Progenitor cell of endocrine pancreas (in vitro differentiated cells): ENCODE results near the gene ARNT2. TPM values are rescaled to one million over a fixed set of nuclear protein-coding genes. Genes with fewer than 3 reads are reported as not detected.
A peak's percentile ranks its signal among the peaks of the same experiment; 100 is the strongest.

Experiments
- DNase-seq: peaks from one replicate; pipeline ENCODE4 v3.0.0; 2021; ENCODE audit warnings: low spot score; ENCODE audit not compliant: unreplicated experiment
- H3K27ac Mint-ChIP-seq: 2 replicates; pipeline ENCODE4 v1.8.0; 2021; ENCODE audit warnings: mild to moderate bottlenecking, moderate library complexity, mixed read lengths
- H3K27me3 Mint-ChIP-seq: 2 replicates; pipeline ENCODE4 v1.8.0; 2021; ENCODE audit warnings: mixed read lengths
- H3K36me3 Mint-ChIP-seq: 2 replicates; pipeline ENCODE4 v1.8.0; 2022; ENCODE audit warnings: mixed read lengths; ENCODE audit not compliant: insufficient read depth
- H3K4me1 Mint-ChIP-seq: 2 replicates; pipeline ENCODE4 v1.8.0; 2021; ENCODE audit warnings: low read depth, mixed read lengths
- H3K4me3 Mint-ChIP-seq: 2 replicates; pipeline ENCODE4 v1.8.0; 2021; ENCODE audit warnings: low read depth, mild to moderate bottlenecking, moderate library complexity, mixed read lengths
- H3K9me3 Mint-ChIP-seq: 2 replicates; pipeline ENCODE4 v1.8.0; 2021; ENCODE audit warnings: low read depth, mixed read lengths
- total RNA-seq: library from RNA; stranded (reverse); gene quantifications from 2 replicates; pipeline ENCODE4 v1.2.1, GENCODE V29; 2021
- TF ChIP-seq, protein P1 (sequence below): fragments of 200-600 bp; sonication (generic); IDR thresholded peaks from one replicate; pipeline ENCODE4 v1.5.0; 2021; ENCODE audit warnings: antibody characterized with exemption, mild to moderate bottlenecking; ENCODE audit not compliant: unreplicated experiment

Gene ARNT2
- total RNA-seq, 1 donor from 2014 or later = 37.3 TPM

DNA sequence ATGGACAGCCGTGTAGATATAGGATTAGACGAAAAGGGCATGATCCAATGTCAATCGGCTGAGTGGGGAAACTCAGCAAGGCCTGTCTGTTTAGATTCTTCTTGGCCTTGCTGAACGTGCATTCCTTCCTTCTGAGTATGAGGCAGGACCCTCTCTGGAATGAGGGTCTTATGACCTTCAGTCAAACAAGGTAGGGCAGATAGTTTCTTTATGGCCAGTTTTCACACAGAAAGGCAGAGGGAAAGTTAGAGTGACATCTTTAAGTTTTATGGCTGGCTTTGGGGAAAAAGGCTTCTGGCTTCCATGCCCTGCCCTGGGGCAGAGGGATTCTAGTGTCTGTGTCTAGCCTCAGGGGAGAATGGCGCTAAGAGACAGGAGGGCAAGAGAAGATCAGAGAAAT is 29.7 kb downstream of the ARNT2 start:
- Mint-ChIP-seq H3K36me3 (no peaks in the 10 kb centered on the region), H3K9me3 (no peaks in the 10 kb centered on the region), H3K27me3 (no peaks in the 10 kb centered on the region), H3K4me3 (no peak overlapping the region), H3K4me1 (peaks cover 4% of the 10 kb centered on the region), H3K27ac (no peak overlapping the region)
- no peak for DNase-seq
- TF ChIP-seq, protein P1, sequence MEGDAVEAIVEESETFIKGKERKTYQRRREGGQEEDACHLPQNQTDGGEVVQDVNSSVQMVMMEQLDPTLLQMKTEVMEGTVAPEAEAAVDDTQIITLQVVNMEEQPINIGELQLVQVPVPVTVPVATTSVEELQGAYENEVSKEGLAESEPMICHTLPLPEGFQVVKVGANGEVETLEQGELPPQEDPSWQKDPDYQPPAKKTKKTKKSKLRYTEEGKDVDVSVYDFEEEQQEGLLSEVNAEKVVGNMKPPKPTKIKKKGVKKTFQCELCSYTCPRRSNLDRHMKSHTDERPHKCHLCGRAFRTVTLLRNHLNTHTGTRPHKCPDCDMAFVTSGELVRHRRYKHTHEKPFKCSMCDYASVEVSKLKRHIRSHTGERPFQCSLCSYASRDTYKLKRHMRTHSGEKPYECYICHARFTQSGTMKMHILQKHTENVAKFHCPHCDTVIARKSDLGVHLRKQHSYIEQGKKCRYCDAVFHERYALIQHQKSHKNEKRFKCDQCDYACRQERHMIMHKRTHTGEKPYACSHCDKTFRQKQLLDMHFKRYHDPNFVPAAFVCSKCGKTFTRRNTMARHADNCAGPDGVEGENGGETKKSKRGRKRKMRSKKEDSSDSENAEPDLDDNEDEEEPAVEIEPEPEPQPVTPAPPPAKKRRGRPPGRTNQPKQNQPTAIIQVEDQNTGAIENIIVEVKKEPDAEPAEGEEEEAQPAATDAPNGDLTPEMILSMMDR = no peak

DNA sequence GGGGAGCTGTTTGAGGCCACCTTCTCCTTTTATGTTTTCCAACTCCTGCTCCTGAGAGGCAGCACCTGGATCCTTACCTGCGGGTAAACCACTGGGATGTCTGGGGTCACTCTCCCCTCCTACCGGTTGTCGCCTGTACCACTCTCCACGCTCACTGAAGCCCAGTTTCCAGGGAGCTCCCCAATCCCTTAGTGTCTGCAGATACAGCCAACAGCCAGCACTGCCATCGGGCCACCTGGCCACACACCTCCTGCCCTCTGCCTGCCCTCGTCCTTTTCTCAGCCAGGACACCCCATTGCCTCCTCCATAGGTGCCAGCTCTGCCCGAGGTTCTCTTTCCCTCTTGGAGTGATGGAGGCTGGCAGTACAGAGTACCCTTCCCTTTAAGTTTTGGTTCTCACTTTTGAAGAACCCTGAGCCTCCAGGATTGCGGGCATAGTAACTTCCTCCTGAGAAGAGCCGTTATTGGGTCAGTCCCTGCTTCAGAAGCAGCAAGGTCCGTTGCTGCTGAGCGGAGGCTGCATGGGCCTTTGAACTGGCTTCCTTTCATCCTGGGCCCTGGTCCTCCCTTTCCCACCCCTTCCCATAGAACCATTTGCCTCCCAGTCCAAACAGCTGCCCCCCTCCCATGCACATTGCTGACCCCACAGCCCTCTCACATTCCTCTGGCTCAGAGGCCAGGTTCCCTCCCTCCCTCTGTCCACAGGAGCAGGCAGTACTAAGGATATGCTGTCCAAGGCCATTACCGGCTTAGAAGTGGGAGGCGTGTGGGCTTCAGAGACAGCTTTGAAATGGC is 30.9 kb downstream of the ARNT2 start:
- Mint-ChIP-seq H3K9me3 (no peaks in the 10 kb centered on the region), H3K27ac (no peak overlapping the region), H3K4me3 (no peak overlapping the region), H3K36me3 (no peaks in the 10 kb centered on the region), H3K27me3 (no peaks in the 10 kb centered on the region), H3K4me1 (peaks cover 4% of the 10 kb centered on the region)
- DNase-seq = no peak
- TF ChIP-seq, protein P1 = no peak

DNA sequence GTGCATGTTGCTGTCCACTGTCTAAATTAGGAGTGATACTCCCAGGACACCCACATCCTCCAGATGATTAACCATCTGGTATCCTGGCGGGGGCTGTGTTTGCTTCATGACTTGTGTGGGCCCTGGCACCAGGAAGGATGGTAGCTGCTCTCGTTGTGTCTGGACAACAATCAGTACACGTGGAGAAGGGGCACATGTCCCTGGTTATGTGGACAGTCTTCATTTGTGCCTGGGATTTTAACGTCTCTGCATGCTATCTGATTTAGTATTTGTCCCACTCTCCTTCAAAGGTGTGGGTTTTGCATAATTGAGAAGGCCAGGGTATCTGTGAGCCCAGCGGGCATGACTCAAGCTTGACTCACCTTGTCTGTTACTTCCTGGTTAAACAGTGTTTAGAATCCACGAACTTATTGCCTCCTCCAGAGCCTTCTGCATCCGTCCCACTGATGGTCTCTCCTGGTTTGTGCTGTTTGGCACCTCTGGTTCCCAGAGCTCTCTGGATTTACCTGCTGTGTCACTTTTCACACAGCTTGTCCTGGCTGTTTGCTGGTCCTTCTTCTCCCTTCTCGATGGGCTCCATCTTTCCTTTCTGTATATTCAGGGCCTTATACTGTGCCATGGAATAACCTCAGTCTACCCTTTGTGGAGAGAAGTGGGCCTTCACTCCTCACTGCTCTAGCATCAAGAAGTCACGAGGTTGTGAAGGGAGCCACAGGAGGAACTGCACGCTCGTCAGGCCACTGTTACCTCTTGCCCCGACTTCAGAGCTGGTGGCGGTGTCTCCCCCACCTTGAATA is 32.5 kb downstream of the ARNT2 start:
- Mint-ChIP-seq H3K9me3 (no peaks in the 10 kb centered on the region), H3K4me3 (no peak overlapping the region), H3K4me1 (peaks cover 6% of the 10 kb centered on the region), H3K27ac (no peak overlapping the region), H3K27me3 (no peaks in the 10 kb centered on the region), H3K36me3 (no peaks in the 10 kb centered on the region)
- TF ChIP-seq, protein P1 = no peak
- DNase-seq = no peak

DNA sequence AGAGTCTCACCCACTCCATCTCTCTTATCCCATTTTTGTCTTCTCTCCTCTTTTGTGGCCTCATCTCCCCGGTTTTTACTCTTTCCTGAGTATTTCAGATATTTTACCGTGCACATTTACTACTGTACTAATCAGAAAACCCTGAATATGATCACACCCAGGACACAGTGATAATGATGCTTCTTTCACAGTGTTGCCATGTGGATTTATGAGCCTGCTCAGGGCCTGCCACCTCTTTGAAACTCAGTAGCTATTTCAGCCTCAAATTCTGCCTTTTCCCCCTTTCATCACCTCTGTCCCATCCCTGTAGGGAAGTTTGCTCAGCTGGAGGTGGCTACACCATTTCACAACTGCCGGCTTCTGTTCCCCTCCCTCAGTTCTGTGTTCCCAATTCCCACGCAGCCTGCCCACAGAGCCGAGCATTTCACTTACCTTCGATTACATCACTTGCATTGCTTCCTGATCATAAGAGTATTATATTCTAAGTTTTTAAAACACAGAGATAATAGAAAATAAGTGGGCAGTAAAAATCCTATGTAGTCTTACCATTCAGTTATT is 33.2 kb downstream of the ARNT2 start:
- H3K4me3 Mint-ChIP-seq = no peak overlapping the region

DNA sequence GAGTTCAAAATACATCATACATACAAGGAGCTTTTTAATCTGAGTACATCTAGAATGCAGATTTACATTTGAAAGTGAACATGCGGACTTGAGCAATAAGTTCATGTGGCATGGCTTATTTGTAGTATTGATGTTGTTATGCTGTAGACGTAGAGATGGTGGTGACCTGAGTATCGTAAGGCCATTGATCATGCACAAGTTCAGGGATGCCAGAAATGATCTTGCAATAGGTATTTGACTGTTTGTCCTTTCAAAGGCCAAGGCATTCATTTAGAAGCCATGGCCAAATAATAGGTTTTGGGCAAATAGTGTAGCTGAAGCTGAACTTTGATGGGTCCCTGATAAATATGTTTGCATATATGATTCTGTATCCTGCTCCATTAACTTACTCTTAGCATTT is 35.0 kb downstream of the ARNT2 start:
- Mint-ChIP-seq H3K36me3 (no peaks in the 10 kb centered on the region), H3K9me3 (no peaks in the 10 kb centered on the region), H3K27ac (no peak overlapping the region), H3K27me3 (no peaks in the 10 kb centered on the region), H3K4me1 (peaks cover 6% of the 10 kb centered on the region), H3K4me3 (no peak overlapping the region)
- TF ChIP-seq, protein P1 = no peak
- DNase-seq = no peak

More for the DNA sequence above, 33.2 kb downstream of the ARNT2 start:
- Mint-ChIP-seq H3K36me3 (no peaks in the 10 kb centered on the region), H3K27me3 (no peaks in the 10 kb centered on the region), H3K4me1 (peaks cover 6% of the 10 kb centered on the region), H3K27ac (peak overlapping the region; percentile 53), H3K9me3 (no peaks in the 10 kb centered on the region)
- DNase-seq = no peak
- TF ChIP-seq, protein P1 = no peak
